Stimulated activated CD8-positive, alpha-beta memory T cell treated with anti-CD3 and anti-CD28 coated beads, Interleukin-4, amount 100 ng/mL, for 48 hours (primary cell): ENCODE data around the gene SLC30A10.
"Not testable (repeated sequence)": the region's sequence is repeated elsewhere in the genome, so short reads cannot be mapped to it uniquely, and the experiment has no call there.

Experiments
- DNase-seq: peaks from one replicate; pipeline ENCODE4 v3.0.0-alpha.2; 2020

The SLC30A10 gene

GRCh38 chr1:219888667-219889066 is 39.7 kb downstream of the SLC30A10 start:
- not testable (repeated sequence) for DNase-seq

- DNase-seq = no peak
Observed at GRCh38 chr1:219885680-219886079, 42.7 kb downstream of the SLC30A10 start.

- no peak for DNase-seq
Observed at GRCh38 chr1:219883400-219884332, 44.7 kb downstream of the SLC30A10 start.

DNA sequence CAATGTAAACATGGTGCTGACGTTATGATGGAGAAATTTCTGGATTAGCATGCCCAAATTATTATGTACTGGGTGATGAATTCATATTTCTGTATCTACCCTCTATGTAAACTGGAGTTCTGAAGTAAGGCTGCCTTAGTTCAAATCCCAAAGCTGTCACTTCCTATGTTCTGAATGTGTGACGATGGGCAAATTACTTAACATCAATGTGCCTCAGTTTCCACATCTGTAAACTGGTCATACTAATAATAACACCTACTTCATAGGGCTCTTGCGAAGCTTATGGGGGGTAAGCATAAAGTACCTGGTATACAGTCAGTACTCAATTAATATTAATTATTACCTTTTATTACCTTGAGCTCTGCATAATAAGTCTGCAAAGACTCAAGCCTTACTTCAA is 45.6 kb downstream of the SLC30A10 start:
- DNase-seq = no peak

- no peak for DNase-seq
Observed at GRCh38 chr1:219882096-219882495, 46.3 kb downstream of the SLC30A10 start.

GRCh38 chr1:219880765-219881457 is 47.4 kb downstream of the SLC30A10 start:
- DNase-seq = no peak

GRCh38 chr1:219876798-219877209 is 51.6 kb downstream of the SLC30A10 start:
- DNase-seq = no peak

DNA sequence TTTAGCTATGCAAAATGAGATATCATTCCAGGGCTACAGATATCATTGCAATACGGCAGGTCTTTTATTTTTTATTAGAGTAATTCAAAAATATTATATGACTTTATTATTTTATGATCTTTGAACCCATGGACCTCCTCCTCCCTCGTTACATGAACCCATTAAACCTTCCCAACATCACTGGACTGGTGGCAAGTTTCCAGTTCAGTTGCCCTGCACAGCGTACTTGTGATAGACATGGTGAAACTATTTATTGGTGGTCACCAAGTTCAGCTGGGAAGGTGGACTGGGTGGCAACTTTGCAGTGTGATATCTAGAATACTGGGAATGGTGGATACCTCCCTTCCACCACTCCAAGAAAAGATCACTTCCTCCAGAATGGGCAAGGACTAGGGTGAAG is 52.5 kb downstream of the SLC30A10 start:
- DNase-seq = no peak

DNA sequence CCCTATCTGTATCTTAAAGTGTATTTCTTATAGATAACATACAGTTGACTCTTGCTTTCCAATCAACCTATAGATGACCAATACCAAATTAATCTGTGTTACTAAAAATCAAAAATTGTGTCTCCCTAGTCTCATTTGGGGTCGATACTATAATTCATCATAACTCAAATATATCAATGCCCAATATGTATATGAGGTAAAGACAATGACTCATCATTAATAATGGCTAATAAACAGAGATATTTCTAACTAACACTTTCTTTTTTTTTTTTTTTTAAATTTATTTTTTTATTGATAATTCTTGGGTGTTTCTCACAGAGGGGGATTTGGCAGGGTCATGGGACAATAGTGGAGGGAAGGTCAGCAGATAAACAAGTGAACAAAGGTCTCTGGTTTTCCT is 55.8 kb downstream of the SLC30A10 start:
- not testable (repeated sequence) for DNase-seq

- DNase-seq = no peak
Observed at GRCh38 chr1:219871427-219872057, 56.8 kb downstream of the SLC30A10 start.

DNA sequence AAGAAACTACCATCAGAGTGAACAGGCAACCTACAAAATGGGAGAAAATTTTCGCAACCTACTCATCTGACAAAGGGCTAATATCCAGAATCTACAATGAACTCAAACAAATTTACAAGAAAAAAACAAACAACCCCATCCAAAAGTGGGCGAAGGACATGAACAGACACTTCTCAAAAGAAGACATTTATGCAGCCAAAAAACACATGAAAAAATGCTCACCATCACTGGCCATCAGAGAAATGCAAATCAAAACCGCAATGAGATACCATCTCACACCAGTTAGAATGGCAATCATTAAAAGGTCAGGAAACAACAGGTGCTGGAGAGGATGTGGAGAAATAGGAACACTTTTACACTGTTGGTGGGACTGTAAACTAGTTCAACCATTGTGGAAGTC is 59.7 kb downstream of the SLC30A10 start:
- not testable (repeated sequence) for DNase-seq
